Fibroblast of skin of abdomen (primary cell): Measurements from ENCODE around the gene NME5.

Source experiments
- DNase-seq: peaks from one replicate; pipeline ENCODE4 v3.0.0-alpha.2; 2013

The NME5 gene

DNA sequence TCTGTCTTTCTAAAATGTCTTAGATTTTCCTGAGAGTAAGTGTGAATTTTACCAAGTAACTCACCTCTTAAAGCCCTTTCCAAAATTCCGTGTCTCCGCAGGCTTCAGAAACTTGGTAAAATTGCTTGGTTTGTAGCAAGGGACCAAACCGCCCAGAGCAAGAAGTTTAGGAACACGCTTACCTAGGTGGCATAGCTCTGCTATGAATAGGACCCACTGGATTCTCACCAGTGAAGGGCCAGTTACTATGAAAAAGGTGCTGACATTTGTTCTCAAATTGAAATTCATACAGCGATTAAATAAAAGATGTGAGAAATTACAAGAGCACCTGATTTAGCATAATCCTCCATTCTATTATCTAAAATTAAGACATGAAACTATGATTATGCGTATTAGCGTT lies 6.7 kb downstream of the NME5 start:
- no peak for DNase-seq

DNA sequence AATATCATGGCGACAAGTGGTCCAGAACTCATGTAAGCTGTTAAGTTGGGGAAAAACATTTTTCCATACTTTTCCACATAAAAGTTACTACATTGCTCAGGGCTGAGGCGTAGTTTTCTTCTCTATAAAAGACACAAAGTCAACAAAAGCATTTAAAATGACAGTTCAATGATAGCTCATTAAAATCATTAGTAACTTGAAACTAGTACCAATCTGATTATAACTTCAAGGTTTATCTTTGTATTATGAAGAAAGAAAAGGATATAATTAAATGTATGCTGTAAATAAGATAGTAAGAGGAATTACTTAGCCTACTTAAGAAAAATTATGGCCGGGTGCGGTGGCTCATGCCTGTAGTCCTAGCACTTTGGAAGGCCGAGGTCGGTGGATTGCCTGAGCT lies 9.9 kb downstream of the NME5 start:
- DNase-seq, result no peak

DNA sequence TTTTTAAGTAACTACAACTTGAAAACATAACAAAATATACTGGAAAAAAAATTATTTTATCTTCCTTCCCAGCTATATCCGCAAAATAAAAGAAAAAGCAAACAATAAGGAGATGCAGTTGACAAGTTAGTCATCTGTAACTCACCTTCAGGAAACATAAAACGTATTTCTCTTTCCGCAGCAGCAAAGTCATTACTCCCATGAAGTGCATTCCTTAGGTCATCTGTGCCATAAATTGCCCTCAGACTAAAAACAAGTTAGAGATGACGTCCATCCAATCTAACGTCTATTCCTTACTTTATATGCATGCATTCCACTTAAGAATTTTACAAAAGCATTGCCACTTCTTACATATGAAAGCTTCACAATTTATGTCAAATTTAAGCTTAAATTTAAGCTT lies 10.9 kb downstream of the NME5 start:
- DNase-seq, result no peak

DNA sequence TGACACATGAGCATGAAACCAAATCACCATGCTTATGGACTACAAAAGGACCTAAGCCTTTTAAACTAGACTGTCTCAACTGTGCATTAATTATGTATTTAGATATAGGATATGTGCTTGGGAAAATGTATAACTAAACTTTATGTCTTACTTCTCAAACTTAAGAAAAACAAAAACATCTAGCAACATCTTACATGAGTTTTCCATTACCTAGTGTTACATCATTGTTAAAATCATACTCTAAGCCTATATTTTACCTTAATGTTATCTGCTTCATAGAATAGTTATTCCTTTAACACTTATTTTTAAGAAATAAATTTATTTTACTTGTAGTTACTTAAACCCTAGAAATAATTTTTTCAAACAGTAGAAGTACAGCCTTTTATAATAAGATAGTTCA lies 24.0 kb downstream of the NME5 start:
- DNase-seq, result no peak

DNA sequence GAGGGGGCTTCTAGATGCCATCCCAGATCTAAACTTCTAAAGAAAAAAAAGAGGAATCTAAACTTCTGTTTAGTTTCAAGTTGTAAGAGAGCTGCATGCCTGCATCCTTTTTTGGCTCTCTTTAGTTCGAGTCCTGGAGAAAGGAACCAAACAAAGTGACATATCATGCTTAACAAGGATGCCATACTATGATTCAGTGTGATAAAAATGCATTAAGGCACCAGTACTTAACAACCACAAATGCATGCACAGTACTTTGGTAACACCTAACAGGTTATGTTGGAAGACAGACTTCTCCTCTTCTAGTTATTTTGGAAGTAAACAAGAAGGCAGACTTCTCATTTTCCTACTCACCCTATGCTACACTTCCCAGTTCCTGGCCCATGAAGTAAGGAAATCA lies 27.3 kb downstream of the NME5 start:
- DNase-seq, result peak; percentile 15

DNA sequence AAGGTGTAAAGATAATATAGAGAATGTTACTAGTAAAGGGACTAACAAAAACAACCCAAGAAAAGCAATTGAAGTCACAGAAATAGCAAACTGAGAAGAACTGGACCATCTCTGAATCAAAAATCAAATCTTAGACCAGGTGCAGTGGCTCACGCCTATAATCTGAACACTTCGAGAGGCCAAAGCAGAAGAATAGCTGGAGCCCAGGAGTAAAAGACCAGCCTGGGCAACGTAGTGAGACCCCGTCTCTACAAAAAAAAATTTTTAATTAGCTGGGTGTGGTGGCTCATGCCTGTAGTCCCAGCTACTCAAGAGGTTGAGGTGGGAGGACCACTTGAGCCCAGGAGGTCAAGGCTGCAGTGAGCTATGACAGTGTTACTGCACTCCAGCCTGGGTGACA lies 28.0 kb downstream of the NME5 start:
- DNase-seq, result no peak

DNA sequence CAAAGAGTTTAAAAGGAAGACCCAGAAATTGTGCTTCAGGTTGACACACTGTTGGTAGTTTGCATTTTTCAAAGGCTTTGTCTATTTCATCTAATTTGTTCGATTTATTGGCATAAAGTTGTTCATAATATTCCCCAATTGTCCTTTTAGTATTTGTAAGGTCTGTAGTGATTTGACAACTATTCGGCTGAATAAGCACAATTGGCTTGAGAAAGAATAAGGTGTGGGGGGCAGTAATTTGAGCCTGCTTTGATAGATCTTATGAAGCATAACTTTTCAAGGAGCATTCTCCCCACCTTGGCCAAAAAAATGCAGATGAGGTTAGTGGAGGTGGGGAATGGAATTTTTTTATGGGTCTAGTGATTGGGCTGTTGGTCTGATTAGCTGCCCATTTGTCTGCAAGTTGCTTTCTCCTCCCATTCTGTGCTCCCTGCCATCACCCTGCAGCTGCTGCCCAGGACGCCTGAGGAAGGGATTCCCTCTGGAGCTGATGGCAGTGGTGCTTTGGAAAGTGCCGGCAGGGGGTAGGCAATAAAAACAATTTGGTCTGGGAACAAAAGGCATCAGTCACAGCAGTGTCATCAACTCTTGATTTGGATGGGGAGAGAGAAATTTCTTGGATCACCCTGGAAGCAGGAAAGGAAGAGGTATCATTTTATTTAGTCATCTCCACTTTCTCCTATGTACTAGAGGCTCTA lies 28.8 kb downstream of the NME5 start:
- no peak for DNase-seq

DNA sequence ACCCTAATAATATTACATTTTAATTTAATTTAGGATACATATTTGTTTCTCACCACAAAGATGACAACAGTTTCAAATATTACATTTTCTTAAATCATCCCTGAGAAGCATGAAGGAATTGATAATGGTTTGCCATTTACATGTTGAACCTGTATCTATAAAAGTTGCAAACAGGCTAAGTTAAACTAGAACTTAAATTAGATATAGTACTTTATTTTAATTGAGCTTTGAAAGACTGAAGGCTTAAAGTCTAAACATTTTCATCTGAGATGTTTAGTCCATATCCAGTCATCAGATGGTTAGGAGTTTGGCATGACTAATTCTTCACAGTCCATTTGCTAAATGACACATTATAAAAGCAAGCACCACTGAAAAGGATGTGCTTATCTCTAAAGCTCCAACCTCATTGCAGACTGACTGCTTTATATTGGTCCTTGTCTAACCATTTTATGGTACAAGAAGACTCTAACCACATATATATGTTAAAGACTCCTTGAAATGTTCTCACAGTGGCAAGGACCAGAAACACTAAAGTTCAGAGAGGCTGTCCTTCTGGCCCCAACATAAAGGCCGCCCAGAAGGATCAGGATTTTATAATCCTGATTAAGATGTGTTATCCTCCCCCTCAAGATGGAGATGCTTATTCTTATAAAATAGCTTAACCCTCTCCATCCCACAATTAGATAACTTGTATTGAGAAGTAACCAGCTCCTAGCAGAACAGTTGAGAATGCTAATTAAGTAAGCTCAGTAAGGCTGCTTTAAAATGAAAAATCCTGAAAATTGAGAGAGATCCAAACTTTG lies 29.6 kb downstream of the NME5 start:
- no peak for DNase-seq

DNA sequence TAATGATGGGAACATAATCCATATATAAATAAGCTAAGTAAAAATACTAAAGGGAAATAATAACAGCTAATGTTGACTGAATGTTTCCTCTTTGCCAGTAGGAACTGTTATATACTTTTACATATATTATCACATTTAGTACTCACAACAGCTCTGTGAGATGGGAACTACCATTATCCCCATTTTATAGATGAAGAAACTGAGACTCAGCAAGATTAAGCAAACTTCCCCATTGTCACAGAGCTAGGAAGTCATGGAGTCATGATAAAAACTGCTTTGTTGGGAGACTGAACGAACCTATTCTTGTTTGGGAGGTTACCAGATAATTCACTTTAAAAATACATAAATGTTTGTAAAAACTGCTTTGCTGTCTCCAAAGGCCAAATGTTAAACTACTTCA lies 32.0 kb downstream of the NME5 start:
- DNase-seq, result no peak

DNA sequence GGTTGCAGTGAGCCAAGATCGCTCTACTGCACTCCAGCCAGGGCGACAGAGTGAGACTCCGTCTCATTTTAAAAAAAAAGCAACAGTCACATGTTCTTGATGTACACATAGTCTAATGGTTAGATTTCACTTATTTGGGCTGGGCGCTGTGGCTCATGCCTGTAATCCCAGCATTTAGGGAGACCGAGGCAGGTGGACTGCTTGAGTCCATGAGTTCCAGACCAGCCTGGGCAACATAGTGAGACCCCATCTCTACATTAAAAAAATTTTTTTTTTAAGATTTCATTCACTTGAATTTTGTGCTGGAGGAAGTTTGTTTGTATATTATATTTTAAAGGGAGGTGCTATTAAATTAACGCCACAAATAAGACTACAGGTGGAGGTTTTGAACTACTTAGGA lies 33.5 kb downstream of the NME5 start:
- DNase-seq, result no peak

DNA sequence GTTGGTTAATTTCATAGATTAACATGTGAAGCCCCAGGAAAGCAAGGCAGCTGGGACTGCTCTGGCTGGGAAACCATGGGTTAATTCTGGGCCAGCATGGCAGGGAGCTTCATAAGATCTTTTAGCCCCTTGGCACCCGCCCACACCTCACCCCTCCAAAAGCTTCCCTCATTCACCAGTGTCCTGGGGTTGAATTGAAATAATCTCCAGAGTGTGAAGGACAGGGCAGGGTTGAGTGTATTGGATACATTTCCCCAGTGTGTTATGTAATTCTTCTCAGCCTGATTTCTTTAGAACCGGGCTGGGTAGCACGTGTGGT lies 36.0 kb downstream of the NME5 start:
- DNase-seq, result no peak

DNA sequence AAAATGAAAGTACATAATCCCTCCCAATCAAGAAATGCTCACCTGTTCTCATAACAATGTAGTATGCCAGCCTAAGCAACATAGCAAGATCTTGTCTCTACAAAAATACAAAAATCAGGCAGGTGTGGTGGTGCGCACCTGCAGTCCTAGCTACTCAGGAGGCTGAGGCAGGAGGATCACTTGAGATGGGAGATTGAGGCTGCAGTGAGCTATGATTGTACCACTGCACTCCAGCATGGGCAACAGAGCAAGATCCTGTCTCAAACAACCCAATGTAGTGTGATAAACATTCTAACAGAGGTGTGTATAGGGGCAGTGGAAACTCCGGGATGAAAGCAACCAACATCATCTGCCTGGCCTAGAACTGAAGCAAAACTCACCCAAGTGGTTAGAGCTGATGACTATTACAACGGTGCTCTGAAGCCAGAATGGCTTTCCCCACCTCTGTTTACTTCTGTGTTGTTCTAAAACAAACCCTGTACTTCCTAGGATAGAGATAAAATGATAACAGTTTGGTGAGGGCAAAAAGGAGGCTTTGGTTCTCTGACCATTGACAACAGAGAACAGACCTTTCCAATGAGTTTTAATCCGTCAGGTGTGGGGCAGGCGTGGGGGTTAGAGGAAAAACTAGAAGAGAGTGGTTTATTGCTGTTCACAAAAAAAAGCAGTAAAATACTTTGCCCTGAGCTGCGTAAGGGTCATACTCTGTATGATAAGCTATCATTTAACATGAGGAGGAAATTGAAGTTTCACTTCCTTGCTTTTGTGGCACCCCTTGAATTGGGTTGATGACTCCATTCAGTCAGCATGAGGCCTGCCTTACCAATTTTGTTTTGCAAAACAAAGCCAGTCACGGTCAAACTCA lies 36.5 kb downstream of the NME5 start:
- DNase-seq, result no peak

DNA sequence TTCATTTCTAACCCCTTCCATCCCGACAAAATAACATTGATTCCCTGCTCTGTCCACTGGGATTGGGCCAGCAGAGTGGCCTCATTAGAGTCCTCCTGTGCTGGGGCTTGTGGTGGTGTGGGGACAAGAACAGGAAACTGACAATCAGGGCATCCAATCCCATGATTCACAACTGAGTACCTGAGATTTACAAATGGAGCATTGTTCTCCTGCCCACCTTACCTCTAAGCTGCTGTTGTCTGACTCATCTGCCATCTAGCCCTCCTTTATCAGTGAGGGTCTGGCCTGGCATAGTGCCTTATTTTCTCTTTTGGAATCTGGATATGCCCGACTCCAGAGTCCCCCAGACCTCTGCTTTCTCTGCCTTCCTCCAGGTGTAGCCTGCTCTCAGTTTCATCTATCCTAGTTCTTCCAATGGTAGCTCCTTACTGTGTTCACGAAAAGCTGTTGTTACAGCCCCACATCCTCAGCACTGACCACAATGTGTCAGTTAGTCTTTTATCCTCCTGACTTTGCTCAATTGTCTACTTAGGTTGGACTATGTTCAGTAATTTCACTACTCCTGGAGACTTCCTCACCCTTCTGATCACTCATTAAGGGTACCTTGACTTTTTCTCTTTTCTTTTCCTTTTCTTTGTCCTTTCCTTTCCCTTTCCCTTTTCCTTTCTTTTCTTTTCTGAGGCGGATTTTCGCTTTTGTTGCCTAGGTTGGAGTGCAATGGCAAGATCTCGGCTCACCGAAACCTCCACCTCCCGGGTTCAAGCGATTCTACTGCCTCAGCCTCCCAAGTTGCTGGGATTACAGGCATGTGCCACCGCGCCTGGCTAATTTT lies 42.0 kb downstream of the NME5 start:
- no peak for DNase-seq

DNA sequence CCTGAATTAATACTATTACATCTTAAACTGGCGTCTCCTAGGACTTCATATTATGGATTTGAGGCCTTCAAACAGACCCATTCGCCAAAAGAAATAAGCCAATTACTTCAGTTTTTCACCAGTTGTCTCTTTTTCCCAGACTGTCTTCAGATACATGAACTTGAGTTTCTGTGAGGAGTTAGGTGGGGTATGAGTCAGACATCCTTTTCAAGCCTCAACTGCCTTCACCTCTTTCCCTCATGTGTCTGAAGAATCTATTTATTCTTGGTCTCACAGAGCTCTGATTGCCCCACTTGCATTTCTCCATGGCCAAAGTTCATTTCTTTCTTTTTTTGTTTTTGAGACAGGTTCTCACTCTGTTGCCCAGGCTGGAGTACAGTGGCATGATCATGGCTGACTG lies 42.9 kb downstream of the NME5 start:
- no peak for DNase-seq

DNA sequence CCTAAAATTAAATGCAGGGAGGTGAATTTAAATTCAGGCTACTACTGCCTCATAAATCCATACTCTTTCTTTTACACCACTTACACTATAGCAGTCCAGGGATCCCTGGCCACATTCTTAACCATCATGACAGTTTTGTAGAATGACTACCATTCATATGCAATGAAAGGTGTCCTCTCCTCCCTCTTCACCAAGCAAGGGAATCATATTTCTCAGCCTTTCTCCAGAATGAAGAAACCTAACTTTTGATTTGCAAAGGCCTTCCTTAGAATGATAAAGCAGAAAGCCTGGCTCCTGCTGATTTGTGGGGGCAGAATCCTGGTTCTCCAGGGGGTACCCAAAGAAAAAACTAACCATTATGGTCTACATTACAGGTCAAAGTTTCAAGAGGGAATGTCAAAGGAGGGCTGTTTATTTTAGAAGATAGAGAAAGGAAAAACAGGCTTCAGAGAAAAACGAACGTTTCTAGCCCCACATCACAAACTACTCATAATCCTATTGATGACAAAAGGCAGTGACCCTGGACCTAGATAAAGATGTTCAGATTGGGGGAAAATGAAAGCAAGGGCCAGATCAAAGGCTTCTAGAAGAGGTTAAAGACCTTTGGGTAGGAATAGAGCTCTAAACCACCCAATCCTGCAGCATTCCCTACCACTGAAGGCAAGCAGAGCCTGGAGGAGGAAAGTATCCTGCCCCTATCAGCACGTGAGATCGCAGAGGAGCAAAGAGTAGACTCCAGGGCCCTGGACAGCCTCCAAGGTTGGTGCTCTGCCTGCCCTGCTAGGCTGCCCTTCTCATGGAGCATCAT lies 43.9 kb downstream of the NME5 start:
- no peak for DNase-seq

DNA sequence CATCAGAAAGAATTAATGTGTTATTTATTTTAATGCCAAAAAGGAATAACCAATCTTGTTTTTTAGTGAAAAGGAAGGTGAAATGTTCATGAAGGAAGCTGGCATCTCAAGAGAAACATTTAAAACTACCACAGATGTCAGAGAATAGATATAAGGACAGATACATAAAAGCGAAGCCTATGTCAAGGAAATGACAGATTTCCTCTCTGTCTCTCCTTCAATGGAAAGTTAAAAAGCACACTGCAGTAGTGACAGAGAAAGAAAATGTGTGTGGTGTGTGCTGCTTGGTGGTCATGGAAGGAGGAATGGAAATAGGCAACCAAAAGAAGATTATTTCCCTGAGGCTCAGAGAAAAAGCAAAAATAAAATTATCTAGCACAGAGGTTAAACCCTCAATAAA lies 46.2 kb downstream of the NME5 start:
- no peak for DNase-seq

DNA sequence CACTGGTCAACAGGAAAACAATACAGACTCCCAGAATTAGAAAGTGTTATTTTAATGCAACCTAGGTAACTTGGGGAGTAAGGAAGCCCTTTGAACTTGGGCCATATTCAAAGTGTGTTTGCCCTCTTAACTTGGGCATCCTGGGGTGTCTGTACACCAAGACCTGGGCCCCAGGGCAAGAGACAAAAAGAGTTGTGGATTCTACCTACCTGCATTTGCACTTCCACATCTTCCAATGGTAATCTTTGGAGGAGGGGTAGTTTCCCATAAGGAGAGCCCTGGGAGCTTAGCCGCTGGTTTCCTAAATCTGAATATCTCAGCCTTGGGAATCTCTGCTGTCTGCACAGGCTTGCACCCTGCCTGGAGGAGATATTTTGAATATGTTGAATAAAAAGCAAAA lies 46.9 kb downstream of the NME5 start:
- DNase-seq, result no peak

DNA sequence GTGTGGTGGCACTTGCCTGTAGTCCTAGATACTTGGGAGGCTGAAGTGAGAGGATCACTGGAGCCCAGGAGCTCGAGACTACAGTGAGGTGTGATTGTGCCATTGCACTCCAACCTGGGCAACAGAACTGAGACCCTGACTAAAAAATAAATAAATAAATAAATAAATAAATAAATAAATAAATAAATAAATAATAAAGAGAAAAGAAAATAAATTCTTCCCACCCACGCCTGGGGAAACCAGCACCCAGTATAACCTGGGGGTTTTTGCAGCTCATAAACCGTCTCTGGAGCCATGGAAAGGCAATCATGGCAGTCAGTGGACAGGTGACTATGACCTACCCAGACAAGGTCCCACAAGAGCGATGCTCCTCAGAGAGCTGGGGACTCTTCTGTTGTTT lies 47.5 kb downstream of the NME5 start:
- no peak for DNase-seq

DNA sequence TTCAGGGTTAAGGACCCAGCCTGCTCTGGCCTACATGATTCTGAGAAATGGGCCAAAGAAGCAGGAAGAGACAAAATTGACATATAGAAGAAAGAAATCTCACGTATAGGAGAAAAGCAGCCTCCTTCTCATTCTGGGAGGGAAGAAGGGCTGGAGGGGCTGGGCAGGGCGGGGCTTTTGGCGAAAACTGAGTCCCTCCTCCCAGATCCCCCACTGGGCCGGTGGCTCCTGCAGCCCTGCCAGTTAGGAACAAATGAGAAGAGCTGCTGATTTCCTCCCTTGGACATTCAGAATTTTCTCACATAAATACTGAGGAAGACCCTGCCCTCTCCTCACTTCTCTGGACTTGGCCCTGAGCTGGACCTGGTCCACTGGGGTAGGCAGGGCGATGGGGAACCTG lies 55.5 kb downstream of the NME5 start, which contains the start of gene WNT8A:
TSS of gene WNT8A (plus strand) at position 332 of the 400 bp plus-strand sequence. CDS start 95 bp downstream, outside the sequence.
- no peak for DNase-seq

DNA sequence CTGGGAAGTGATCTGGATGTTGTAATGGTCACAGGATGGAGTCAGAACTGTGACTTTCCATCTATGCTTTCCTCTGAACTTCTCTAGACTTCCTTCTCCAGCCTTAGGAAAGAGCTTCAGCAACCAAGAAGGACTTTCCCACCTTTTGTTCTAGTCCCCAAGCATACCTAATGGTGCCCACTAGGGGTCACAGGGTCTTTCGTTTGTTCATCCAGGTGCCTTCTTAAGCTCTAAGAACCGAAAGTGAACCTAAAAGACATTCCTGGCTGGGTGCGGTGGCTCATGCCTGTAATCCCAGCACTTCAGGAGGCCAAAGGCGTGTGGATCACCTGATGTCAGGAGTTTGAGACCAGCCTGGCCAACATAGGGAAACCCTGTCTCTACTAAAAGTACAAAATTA lies 57.2 kb downstream of the NME5 start:
- no peak for DNase-seq

DNA sequence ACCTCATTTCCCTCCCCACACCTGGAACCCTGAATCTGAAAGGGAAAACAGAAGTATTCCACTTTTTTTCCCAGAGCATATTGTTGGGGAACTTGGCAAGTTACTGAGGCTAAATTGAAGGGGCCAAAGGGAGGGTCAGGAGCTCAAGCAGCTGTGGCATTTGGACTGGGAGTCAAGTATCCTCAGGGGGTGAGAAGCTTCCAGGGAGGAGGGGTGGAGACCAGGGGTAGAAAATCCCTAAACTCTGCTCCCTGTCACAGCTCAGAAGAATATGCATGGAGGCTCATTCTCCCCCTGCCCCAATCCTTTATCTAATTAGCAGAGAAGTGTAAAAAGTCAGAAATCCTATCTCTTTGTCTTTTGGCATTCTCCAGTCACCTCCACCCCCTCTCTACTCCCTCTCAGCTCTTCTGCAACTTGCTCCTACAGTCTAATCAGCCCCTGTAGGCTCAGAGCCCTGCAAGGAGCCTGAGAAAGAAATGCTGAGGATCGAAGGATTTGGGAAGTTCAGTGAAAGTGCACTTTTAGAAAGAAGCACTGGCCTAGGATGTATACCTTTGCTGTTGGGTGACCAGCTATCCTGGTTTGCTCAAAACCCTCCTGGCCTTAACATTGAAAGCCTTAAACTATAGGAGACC lies 61.1 kb downstream of the NME5 start:
- DNase-seq, result no peak
